Skeletal muscle satellite cell (primary cell): ENCODE measurements around the gene COL21A1. TPM values are rescaled to one million over a fixed set of nuclear protein-coding genes. Genes with fewer than 3 reads are reported as not detected.

Experiments
- H3K27me3 ChIP-seq: 2 replicates; pipeline ENCODE4 v1.7.0; 2013; ENCODE audit warnings: low read length; ENCODE audit not compliant: control insufficient read depth, insufficient read depth
- H3K36me3 ChIP-seq: 2 replicates; pipeline ENCODE4 v1.7.0; 2013; ENCODE audit warnings: mild to moderate bottlenecking, control low read depth, low read length; ENCODE audit not compliant: insufficient read depth
- H3K4me1 ChIP-seq: 2 replicates; pipeline ENCODE4 v1.7.0; 2013; ENCODE audit warnings: low read length; ENCODE audit not compliant: control insufficient read depth, insufficient read depth
- H3K4me2 ChIP-seq: 2 replicates; pipeline ENCODE4 v1.7.0; 2013; ENCODE audit warnings: mild to moderate bottlenecking, low read length
- H3K4me3 ChIP-seq: 2 replicates; pipeline ENCODE4 v1.7.0; 2013; ENCODE audit warnings: low read length
- H3K9ac ChIP-seq: 2 replicates; pipeline ENCODE4 v1.7.0; 2013; ENCODE audit warnings: mild to moderate bottlenecking, low read depth, low read length, moderate library complexity
- H3K9me3 ChIP-seq: replicated peaks from 2 replicates; pipeline ENCODE4 v1.7.0; 2013; ENCODE audit warnings: mild to moderate bottlenecking, control low read depth, low read length
- total RNA-seq: library from RNA; depleted of rRNA; stranded (reverse); fragments of >200 nt; gene quantifications from 2 replicates; pipeline ENCODE4 v1.2.3, GENCODE V29; 2012; rRNA removed

COL21A1 gene
- 2.5 and 2.8 TPM in 2 replicates for total RNA-seq

DNA sequence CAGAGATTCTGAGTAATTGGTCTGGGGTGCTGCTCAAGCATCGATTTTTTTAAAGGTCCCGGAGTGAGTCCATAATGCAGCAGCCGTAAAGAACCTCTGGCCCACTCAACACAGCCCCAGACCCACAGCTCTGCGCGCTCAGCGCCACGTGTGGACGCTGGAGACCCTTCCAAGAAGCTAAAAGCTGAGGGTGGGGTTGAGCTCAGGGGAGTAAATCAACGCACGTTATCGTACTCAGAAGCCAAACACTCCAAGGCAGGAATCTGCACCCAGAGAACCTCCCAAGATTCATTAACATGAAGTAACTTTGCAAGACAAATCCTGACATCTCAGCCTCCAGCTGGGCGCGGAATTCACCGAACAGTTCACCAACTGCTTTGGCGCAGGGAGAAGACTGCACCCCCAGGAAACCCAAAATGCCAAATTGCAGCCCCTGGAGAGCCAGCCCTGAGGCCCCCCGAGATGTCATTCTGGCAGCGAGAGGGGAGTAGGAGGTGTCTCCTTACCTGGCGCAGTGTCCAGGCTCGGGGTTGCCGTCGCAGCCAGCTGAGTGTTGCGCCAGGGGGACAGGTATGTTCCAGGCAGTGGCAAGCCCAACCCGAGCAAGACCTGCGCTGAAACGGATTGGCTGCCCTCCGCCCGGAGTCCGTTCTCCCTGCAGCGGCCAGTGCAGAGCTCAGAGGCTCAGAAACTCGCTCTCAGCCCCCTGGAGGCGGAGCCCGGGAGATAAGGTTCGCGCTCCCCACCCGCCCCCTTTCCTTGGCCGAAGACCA, at the start of gene COL21A1:
Gene COL21A1 (minus strand): TSS at position 700 of the 773 bp plus-strand sequence. CDS start 64,962 bp downstream, outside the sequence.
- Histone ChIP-seq H3K9ac (peak within 1 kb of the TSS; percentile 26), H3K4me3 (peak within 1 kb of the TSS; percentile 72), H3K9me3 (no peaks in the 10 kb centered on the region), H3K4me2 (peak within 1 kb of the TSS; percentile 92), H3K4me1 (peaks cover 44% of the 10 kb centered on the region), H3K36me3 (no peaks in the 10 kb centered on the region), H3K27me3 (no peaks in the 10 kb centered on the region)

DNA sequence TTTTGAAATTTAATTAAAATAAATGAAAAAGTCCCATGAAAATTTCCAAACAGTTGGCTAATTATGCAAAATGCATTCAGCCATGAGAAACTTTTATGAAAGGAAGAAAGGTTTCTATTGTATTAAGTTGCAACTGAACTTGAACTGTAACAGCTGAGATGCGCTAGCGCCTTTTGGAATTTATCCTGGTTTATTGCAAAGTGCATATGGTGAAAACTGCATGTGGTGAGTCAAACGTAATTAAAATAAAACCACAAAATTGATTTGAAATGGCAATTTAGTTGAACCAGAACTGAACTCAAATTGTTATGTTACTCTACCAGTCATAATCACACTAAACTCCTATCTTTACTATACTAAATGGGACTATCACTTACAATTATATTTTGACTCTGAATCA, 46.4 kb upstream of the COL21A1 start:
- no peak overlapping the region for H3K4me2 ChIP-seq
- no peaks in the 10 kb centered on the region for H3K9me3 ChIP-seq
- peaks cover 14% of the 10 kb centered on the region for H3K4me1 ChIP-seq
- H3K9ac ChIP-seq = no peak overlapping the region
- no peak overlapping the region for H3K4me3 ChIP-seq
- H3K27me3 ChIP-seq = no peaks in the 10 kb centered on the region
- H3K36me3 ChIP-seq = no peaks in the 10 kb centered on the region

DNA sequence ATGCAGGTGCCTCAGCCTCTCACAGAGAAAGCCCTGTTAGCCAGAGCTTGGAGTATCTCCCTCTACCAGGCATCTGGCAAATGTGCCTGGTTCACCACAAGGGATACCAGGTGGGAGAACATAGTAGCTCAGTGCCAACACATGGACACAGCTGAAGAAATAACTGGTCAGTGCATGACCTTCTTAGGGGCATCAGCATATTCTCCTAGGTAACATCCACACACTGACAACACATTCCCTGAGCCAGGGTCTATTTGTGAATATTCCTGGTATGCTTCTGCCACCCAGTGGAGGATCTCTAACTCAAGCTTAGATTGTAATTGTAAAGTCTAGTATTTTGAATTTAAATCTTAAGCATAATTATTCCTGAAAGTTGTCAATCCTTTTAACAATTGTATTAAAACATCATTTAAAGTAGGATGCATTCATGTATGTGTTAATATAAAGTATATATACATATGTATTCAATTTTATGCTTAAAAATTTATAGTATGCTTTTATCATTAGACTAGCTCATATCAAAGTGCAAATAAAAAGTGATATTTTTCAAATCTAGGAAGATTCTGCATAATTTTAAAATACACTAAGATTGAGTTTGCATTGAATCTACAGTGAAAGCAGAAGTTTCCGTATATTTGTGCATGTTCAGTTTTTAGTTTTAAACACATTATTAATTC, 45.3 kb upstream of the COL21A1 start:
- no peak overlapping the region for H3K4me3 ChIP-seq
- no peak overlapping the region for H3K9ac ChIP-seq
- H3K27me3 ChIP-seq = no peaks in the 10 kb centered on the region
- H3K9me3 ChIP-seq = no peaks in the 10 kb centered on the region
- H3K4me1 ChIP-seq = peaks cover 8% of the 10 kb centered on the region
- H3K4me2 ChIP-seq = no peak overlapping the region
- H3K36me3 ChIP-seq = no peaks in the 10 kb centered on the region

DNA sequence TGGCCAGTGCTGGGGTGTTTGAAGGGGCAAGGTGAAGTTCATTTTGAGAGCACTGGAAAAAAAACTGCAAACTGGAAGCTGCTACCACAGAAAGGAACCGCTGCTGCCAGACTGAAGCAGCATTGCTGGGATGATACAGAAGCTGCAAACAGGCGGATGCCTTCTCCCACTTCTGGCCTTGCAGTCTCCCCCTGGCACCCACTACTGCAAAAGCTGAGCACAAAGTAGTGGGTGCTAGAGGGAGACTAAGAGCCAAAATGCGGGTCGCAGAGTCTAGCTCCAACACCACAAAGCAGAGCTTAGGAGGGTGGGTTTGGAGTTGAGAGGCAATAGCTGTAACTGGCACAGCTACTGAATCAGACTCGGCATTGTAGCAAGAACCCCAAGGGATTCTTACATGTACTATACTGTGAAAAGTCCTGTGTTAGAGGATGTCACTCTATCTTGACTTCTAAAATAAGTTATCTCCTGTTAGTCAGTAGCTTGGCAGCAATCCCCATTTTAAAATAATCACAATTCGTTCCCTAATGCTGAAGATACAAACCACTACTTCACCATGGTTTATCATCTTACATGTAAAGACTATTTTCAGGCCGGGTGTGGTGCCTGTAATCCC, 44.0 kb upstream of the COL21A1 start:
- H3K4me1 ChIP-seq = no peaks in the 10 kb centered on the region
- no peak overlapping the region for H3K4me3 ChIP-seq
- no peaks in the 10 kb centered on the region for H3K27me3 ChIP-seq
- H3K9me3 ChIP-seq = no peaks in the 10 kb centered on the region
- no peak overlapping the region for H3K4me2 ChIP-seq
- H3K9ac ChIP-seq = no peak overlapping the region
- no peaks in the 10 kb centered on the region for H3K36me3 ChIP-seq

DNA sequence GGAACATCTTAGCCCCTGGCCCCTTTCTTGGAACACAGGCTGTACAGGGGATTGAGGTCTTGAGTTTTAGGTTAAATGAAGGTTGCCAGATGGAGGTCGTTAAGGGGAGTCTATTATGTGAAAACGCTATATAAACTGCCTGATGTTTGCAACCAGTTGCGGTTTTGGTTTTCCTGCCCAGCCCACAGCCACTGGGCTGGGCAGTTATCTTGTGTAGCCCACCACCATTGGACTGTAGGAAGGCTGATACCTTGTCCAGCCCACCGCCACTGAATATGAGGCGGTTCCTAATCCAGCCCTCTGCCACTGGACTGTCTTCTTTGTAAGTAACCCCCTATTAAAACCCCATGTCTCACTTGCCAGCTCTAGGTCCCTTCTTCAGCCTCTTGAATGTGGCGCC, 42.3 kb upstream of the COL21A1 start:
- H3K27me3 ChIP-seq = no peaks in the 10 kb centered on the region
- H3K9ac ChIP-seq = no peak overlapping the region
- no peaks in the 10 kb centered on the region for H3K36me3 ChIP-seq
- no peak overlapping the region for H3K4me3 ChIP-seq
- H3K4me1 ChIP-seq = no peaks in the 10 kb centered on the region
- H3K4me2 ChIP-seq = no peak overlapping the region
- no peaks in the 10 kb centered on the region for H3K9me3 ChIP-seq

DNA sequence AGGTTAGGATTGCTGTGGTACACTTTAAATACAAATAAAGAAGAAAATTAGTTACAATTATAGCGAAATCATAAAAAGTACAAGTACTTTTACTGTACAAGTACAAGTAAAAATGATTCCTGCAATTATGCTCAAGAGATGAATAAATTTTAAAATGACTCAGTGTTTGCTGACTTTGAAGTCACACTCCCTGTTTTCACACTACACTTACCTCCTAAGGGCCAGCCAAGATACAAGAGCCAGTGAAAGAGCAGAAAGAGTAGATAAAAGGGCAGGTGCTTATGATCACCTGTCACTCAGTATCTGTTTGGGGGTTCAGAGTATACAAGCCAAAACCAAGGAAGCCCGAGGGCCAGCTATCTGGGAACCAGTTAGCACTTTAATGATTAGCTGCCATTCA, 41.0 kb upstream of the COL21A1 start:
- Histone ChIP-seq H3K9ac (no peak overlapping the region), H3K4me2 (no peak overlapping the region), H3K9me3 (no peaks in the 10 kb centered on the region), H3K27me3 (no peaks in the 10 kb centered on the region), H3K36me3 (no peaks in the 10 kb centered on the region), H3K4me1 (no peaks in the 10 kb centered on the region), H3K4me3 (no peak overlapping the region)

DNA sequence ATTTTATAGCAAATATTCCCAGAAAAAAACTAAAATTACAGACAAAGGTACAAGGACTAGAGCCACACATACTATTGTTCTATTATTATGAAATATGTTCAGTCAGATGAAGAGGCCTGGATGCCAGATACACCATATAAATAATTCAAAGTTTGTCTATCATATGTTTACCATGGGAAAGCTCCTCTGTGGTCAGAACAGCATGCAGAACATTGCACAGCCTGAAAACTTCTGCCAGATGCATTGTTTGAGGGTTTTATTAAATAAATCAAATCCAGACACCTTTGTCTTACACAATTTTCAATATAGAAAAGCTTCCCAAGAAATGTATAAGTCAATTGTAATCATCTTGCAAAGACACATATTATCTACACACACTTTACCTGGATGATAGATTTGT, 35.0 kb upstream of the COL21A1 start:
- Histone ChIP-seq H3K9me3 (no peaks in the 10 kb centered on the region), H3K36me3 (no peaks in the 10 kb centered on the region), H3K9ac (no peak overlapping the region), H3K27me3 (no peaks in the 10 kb centered on the region), H3K4me3 (no peak overlapping the region), H3K4me1 (no peaks in the 10 kb centered on the region), H3K4me2 (no peak overlapping the region)

DNA sequence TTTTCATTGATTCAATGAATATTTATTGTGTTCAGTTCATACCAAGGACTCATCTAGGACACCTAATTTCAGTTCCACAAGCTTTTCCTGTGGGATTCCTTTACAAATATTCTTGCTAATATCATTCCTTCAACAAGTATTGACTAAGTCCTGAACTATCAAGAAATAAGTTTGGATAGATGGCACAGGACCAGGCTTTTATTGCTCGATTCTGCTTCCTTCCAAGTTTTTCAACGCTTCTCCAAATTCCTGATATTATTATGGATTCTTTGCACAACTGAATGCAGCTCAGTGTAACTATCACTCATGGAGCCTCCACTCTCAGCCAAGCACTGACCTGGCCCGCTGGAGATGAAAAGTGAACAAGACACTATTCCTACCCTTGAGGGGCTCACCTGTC, 32.7 kb upstream of the COL21A1 start:
- no peak overlapping the region for H3K4me2 ChIP-seq
- no peaks in the 10 kb centered on the region for H3K27me3 ChIP-seq
- no peak overlapping the region for H3K9ac ChIP-seq
- H3K9me3 ChIP-seq = no peaks in the 10 kb centered on the region
- H3K36me3 ChIP-seq = no peaks in the 10 kb centered on the region
- H3K4me1 ChIP-seq = no peaks in the 10 kb centered on the region
- no peak overlapping the region for H3K4me3 ChIP-seq

DNA sequence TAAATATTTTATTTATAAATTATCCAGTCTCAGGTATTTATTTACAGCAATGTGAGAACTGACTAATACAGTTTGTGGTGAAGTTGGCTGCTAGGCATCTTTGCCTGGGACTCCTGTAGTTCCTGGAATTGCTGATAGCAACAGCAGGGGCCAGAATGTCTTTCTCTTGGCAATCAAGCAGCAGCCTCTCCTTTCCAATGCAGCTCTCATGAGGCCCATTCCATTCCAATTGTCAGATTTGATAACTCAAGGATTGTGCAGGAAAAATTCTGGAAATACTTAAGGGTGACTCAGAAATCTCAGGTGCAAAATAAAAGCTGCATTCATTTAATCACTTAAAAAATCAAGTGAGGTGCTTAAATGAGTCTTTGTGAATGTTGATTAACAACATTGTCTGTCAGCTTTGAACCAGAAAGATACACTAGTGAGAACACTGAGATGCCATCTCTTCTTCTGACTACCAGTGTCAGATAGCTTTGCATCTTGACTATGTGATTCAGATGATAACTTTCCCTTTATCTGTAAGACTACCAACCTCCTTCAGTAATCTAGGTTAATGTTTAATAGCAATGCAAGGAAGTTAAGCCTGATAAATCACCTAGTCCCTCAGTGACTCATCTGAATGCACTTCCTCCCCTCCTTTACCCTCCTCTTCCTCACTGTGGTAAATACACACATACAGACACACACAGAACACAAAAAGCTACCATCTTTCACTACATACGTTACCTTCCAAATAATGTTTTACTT, 32.1 kb upstream of the COL21A1 start:
- Histone ChIP-seq H3K9me3 (no peaks in the 10 kb centered on the region), H3K36me3 (no peaks in the 10 kb centered on the region), H3K27me3 (no peaks in the 10 kb centered on the region), H3K4me1 (no peaks in the 10 kb centered on the region), H3K4me2 (no peak overlapping the region), H3K4me3 (no peak overlapping the region), H3K9ac (no peak overlapping the region)

DNA sequence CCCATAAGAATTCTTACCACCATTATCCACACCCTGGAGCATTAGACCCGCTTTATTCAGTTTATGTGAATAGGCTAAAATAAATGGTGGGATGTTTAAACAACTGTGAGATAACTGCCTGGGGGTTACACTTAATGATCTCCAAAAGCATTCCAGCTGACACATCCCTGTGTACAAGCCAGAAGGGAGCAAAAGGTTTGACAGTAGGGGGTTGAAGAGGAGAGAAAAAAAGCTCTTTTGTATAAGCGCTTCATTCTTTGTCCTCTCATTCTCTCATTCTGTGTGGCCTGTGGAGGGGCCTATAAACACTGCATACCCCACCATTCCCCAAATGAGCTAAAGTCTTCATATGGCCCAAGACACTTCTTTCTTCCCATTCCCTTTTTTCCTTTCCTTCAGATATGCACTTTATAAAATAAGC, 30.8 kb upstream of the COL21A1 start:
- H3K9ac ChIP-seq = no peak overlapping the region
- no peaks in the 10 kb centered on the region for H3K9me3 ChIP-seq
- H3K4me2 ChIP-seq = no peak overlapping the region
- H3K27me3 ChIP-seq = no peaks in the 10 kb centered on the region
- H3K4me1 ChIP-seq = no peaks in the 10 kb centered on the region
- no peaks in the 10 kb centered on the region for H3K36me3 ChIP-seq
- H3K4me3 ChIP-seq = no peak overlapping the region

DNA sequence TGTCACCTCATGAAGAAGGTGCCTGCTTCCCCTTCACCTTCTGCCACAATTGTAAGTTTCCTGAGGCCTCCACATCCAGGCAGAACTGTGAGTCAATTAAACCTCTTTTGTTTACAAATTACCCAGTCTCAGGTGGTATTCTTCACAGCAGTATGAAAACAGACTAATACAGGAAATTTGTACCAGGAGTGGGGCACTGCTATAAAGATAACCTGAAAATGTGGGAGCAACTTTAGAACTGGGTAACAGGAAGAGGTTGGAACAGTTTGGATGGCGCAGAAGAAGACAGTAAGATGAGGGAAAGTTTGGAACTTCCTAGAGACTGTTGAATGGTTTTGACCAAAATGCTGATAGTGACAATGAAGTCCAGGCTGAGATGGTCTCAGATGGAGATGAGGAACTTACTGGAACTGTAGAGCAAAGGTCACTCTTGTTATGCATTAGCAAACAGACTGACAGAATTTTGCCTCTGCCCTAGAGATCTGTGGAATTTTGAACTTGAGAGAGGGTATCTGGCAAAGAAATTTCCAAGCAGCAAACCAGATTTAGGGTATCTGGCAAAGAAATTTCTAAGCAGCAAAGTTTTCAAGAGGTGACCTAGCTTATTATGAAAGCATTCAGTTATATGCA, 23.5 kb upstream of the COL21A1 start:
- Histone ChIP-seq H3K9me3 (no peaks in the 10 kb centered on the region), H3K4me1 (no peaks in the 10 kb centered on the region), H3K27me3 (no peaks in the 10 kb centered on the region), H3K4me3 (no peak overlapping the region), H3K36me3 (no peaks in the 10 kb centered on the region), H3K4me2 (no peak overlapping the region), H3K9ac (no peak overlapping the region)
